Ovary (tissue), 9 donors: ENCODE data around the gene ARHGAP19. TPM values are rescaled to one million over a fixed set of nuclear protein-coding genes. Genes with fewer than 3 reads are reported as not detected.
A peak's percentile ranks its signal among the peaks of the same experiment; 100 is the strongest.

ENCODE experiments used
- DNase-seq, 5 donors: peaks; one replicate each; pipeline ENCODE4 v3.0.0-alpha.2; 2019 to 2020
- H3K27ac ChIP-seq, 2 donors: fragments of 200-600 bp; one replicate each; pipeline versions ENCODE4 v1.5.1 to v1.8.0; 2019 to 2022
- H3K27me3 ChIP-seq: fragments of 200-600 bp; one replicate; pipeline ENCODE4 v1.8.0; 2022
- H3K36me3 ChIP-seq: fragments of 200-600 bp; sonication (generic); one replicate; pipeline ENCODE4 v1.5.1; 2019
- H3K4me1 ChIP-seq: one replicate; pipeline ENCODE4 v1.8.1; 2013; ENCODE audit warnings: mild to moderate bottlenecking, moderate library complexity; ENCODE audit not compliant: insufficient read depth
- H3K4me3 ChIP-seq: fragments of 200-600 bp; sonication (generic); one replicate; pipeline ENCODE4 v1.5.1; 2017
- H3K9me3 ChIP-seq, 2 donors: fragments of 200-600 bp in 1 of 2; sonication (generic) in 1 of 2; one replicate each; pipeline versions ENCODE4 v1.5.1 to v1.8.1; 2013 to 2019; ENCODE audit warnings: mild to moderate bottlenecking in 1 of 2, moderate library complexity in 1 of 2
- CTCF ChIP-seq, 3 donors: fragments of 450-650 bp in 2 of 3; fragments of 200-600 bp in 1 of 3; IDR thresholded peaks; one replicate each; pipeline versions ENCODE4 v1.5.1 to v1.8.0; 2016 to 2022; ENCODE audit warnings: antibody characterized with exemption in 3 of 3, mild to moderate bottlenecking in 1 of 3
- EP300 ChIP-seq: sonication (generic); formaldehyde crosslinking; IDR thresholded peaks from one replicate; pipeline ENCODE4 v1.6.1; 2017; ENCODE audit warnings: antibody characterized with exemption
- POLR2A ChIP-seq: fragments of 450-650 bp; IDR thresholded peaks from one replicate; pipeline ENCODE4 v1.6.1; 2017; ENCODE audit warnings: antibody characterized with exemption, mild to moderate bottlenecking, moderate library complexity
- WGBS, 3 donors: extraction: QIAGEN DNeasy Blood & Tissue Kit in 1 of 3; methylation state at CpG; one replicate each; pipeline versions ENCODE4 v1.1.5 to v1.1.7; 2013 to 2017; 5-methylcytosine and 5-hydroxymethylcytosine counted together
- intact Hi-C, 4 donors: fragments of 100-400 bp; cut with DNase I; formaldehyde crosslinking; loops; one replicate each; pipeline versions ENCODE4 v1.11.0 to v1.15.1; 2022 to 2023
- polyA plus RNA-seq, 2 donors: library from polyadenylated mRNA; stranded (reverse); fragments of 200-250 nt in 1 of 2; fragments of 350-450 nt in 1 of 2; fragmentation: Illumina TruSeq in 1 of 2; extraction: RNeasy Lipid Tissue Mini Kit (QIAGEN cat#74804) in 1 of 2; gene quantifications; one replicate each; pipeline ENCODE4 v1.2.3, GENCODE V29; 2013 to 2014
- small RNA-seq: library from RNA; depleted of rRNA; stranded (forward); fragments of <200 nt; gene quantifications from one replicate; pipeline ENCODE3, GENCODE V24; 2016
- total RNA-seq, 7 donors: library from RNA; depleted of rRNA in 2 of 7; stranded (reverse); fragments of >200 nt in 2 of 7; fragmentation: NEBNext Ultra II Directional in 3 of 7; extraction: Animal tissue kit (Norgen Biotek cat#: 25700) in 3 of 7; gene quantifications; one replicate each; pipeline versions ENCODE4 v1.1.0 to v1.2.4, GENCODE V29; 2016 to 2023
- donor health status: DM: no; HTN: no; CAD: no; lungs with moderate emphysema.
- donor health status: DM: no; HTN: no; CAD: no.
- donor health status: Bipolar disorder and iron deficiency.
- donor health status: DM: yes; HTN: yes; CAD: no.
- donor health status: DM: no; HTN: no; CAD: no.
- donor health status: DM: yes; HTN: yes; CAD: no.

ARHGAP19 gene
- total and polyA plus RNA-seq, 9 donors = 6.7 to 18.1 (median 13.5) TPM

- Histone ChIP-seq H3K36me3 (no peaks in the 10 kb centered on the region), H3K27me3 (no peaks in the 10 kb centered on the region), H3K27ac (no peak overlapping the region), H3K4me3 (no peak overlapping the region), H3K9me3 (no peaks in the 10 kb centered on the region), H3K4me1 (no peaks in the 10 kb centered on the region)
- WGBS, 3 donors = 92 to 97% (median 95%) methylated on average over 4 of the region's 4 CpGs
- peak in 1 of 5 donors; percentile 21 for DNase-seq
- intact Hi-C loops = no loop called here
- TF ChIP-seq EP300 (no peak), POLR2A (no peak), CTCF (IDR thresholded peaks at IDR 0.05) (no peak)
Observed at GRCh38 chr10:97175586-97175985, 116.9 kb downstream of the ARHGAP19 start.

- intact Hi-C loops = no loop called here
- Histone ChIP-seq H3K9me3 (no peaks in the 10 kb centered on the region), H3K4me3 (no peak overlapping the region), H3K4me1 (no peaks in the 10 kb centered on the region), H3K27me3 (no peaks in the 10 kb centered on the region), H3K27ac (no peak overlapping the region), H3K36me3 (no peaks in the 10 kb centered on the region)
- no peak for DNase-seq
- TF ChIP-seq POLR2A (no peak), EP300 (no peak), CTCF (IDR thresholded peaks at IDR 0.05) (no peak)
Observed at GRCh38 chr10:97174941-97175340, 117.5 kb downstream of the ARHGAP19 start.

- Histone ChIP-seq H3K4me1 (no peaks in the 10 kb centered on the region), H3K4me3 (no peak overlapping the region), H3K27ac (no peak overlapping the region), H3K36me3 (no peaks in the 10 kb centered on the region), H3K27me3 (no peaks in the 10 kb centered on the region), H3K9me3 (no peaks in the 10 kb centered on the region)
- peak in 1 of 5 donors; percentile 16 for DNase-seq
- TF ChIP-seq CTCF (IDR thresholded peaks at IDR 0.05) (no peak), EP300 (no peak), POLR2A (no peak)
- intact Hi-C loops = no loop called here
- whole genome bisulfite sequencing, 3 donors = 85 to 97% (median 94%) methylated on average over 5 of the region's 5 CpGs
Observed at GRCh38 chr10:97174276-97174775, 118.1 kb downstream of the ARHGAP19 start.

- no peaks in the 10 kb centered on the region for H3K36me3 ChIP-seq
- WGBS, 3 donors = 85 to 86% (median 85%) methylated on average over 6 of the region's 6 CpGs
- H3K9me3 ChIP-seq = no peaks in the 10 kb centered on the region
- TF ChIP-seq CTCF (IDR thresholded peaks at IDR 0.05) = no peak
- TF ChIP-seq POLR2A = no peak
- no peak for TF ChIP-seq EP300
- no peak overlapping the region for H3K4me3 ChIP-seq
- no peak overlapping the region for H3K27ac ChIP-seq
- intact Hi-C loops = no loop called here
- H3K27me3 ChIP-seq = no peaks in the 10 kb centered on the region
- DNase-seq = peak in 1 of 5 donors; percentile 12
- no peaks in the 10 kb centered on the region for H3K4me1 ChIP-seq
Observed at GRCh38 chr10:97173036-97173435, 119.4 kb downstream of the ARHGAP19 start.

Small RNAs within 50 kb of the gene (small RNA-seq; reads per million reads assigned to genes)
- not detected for gene RF00017

Other genes starting within 250 kb of the ARHGAP19 start
- gene SLIT1, start 106.7 kb downstream of the ARHGAP19 start, total RNA-seq = under 1 TPM; under 0.01 to 0.62 (median 0.34) TPM
- gene SLIT1, start 106.7 kb downstream of the ARHGAP19 start, polyA plus RNA-seq = under 1 TPM; 0.05 to 0.10 TPM
- 1 to 10 TPM; 3.7 to 8.2 (median 4.5) TPM for gene FRAT1, start 26.6 kb upstream of the ARHGAP19 start, total RNA-seq
- 1 to 10 TPM; 1.7 to 3.0 TPM for gene FRAT1, start 26.6 kb upstream of the ARHGAP19 start, polyA plus RNA-seq
- gene FRAT2, start 42.1 kb upstream of the ARHGAP19 start, total RNA-seq = 10 to 100 TPM in 1 of 7 donors, 1 to 10 TPM in 6; 4.2 to 16.8 (median 6.5) TPM
- 1 to 10 TPM; 3.2 to 8.5 TPM for gene FRAT2, start 42.1 kb upstream of the ARHGAP19 start, polyA plus RNA-seq
- gene RRP12, start 108.7 kb upstream of the ARHGAP19 start, total RNA-seq = 10 to 100 TPM; 14.7 to 35.8 (median 24.4) TPM
- gene RRP12, start 108.7 kb upstream of the ARHGAP19 start, polyA plus RNA-seq = 1 to 10 TPM; 7.2 to 8.9 TPM
- 100 to 1,000 TPM in 6 of 7 donors, 10 to 100 TPM in 1; 98.7 to 233 (median 163) TPM for gene PGAM1, start 133.6 kb upstream of the ARHGAP19 start, total RNA-seq
- 100 to 1,000 TPM; 114 to 255 TPM for gene PGAM1, start 133.6 kb upstream of the ARHGAP19 start, polyA plus RNA-seq
- gene EXOSC1, start 153.4 kb upstream of the ARHGAP19 start, total RNA-seq = 10 to 100 TPM; 22.1 to 38.3 (median 26.6) TPM
- 10 to 100 TPM; 26.9 to 36.2 TPM for gene EXOSC1, start 153.4 kb upstream of the ARHGAP19 start, polyA plus RNA-seq
- gene ZDHHC16, start 153.5 kb upstream of the ARHGAP19 start, total RNA-seq = 10 to 100 TPM; 17.8 to 28.1 (median 26.2) TPM
- 10 to 100 TPM; 19.1 to 34.7 TPM for gene ZDHHC16, start 153.5 kb upstream of the ARHGAP19 start, polyA plus RNA-seq
- gene MMS19, start 205.8 kb upstream of the ARHGAP19 start, total RNA-seq = 10 to 100 TPM; 54.2 to 63.6 (median 56.4) TPM
- gene MMS19, start 205.8 kb upstream of the ARHGAP19 start, polyA plus RNA-seq = 10 to 100 TPM; 45.3 to 58.4 TPM
- 10 to 100 TPM in 4 of 7 donors, 1 to 10 TPM in 3; 5.7 to 15.2 (median 12.8) TPM for gene UBTD1, start 206.3 kb upstream of the ARHGAP19 start, total RNA-seq
- gene UBTD1, start 206.3 kb upstream of the ARHGAP19 start, polyA plus RNA-seq = 10 to 100 TPM in 1 of 2 donors, under 1 TPM in 1; 0.20 to 11.5 TPM